ENCODE data around the gene JAKMIP1. TPM values are rescaled to one million over a fixed set of nuclear protein-coding genes. Genes with fewer than 3 reads are reported as not detected.

JAKMIP1 gene
- polyA plus RNA-seq, 3 donors, result 0.08 TPM; not detected in 2

GRCh38 chr4:6226506-6226905, 26.2 kb upstream of the JAKMIP1 start:
- H3K9me3 ChIP-seq (replicated peaks in 1 of 2; ENCODE audit: control insufficient read depth in 1 of 2, insufficient read depth in 1 of 2, low read length in 2 of 2), result peaks cover 8 to 13% of the 10 kb centered on the region in 2 donors
- Mint-ChIP-seq H3K4me3 (no peak overlapping the region), H3K4me1 (no peaks in the 10 kb centered on the region), H3K36me3 (peaks cover 3 to 5% of the 10 kb centered on the region in 2 donors), H3K9me3 (peaks cover 5 to 16% (median 11%) of the 10 kb centered on the region in 7 donors), H3K27ac (no peak overlapping the region), H3K27me3 (ENCODE audit: low read depth in 3 of 3) (peaks cover 10 to 27% (median 23%) of the 10 kb centered on the region in 3 donors)
- no peak overlapping the region for H3K4me2 ChIP-seq (replicated peaks; ENCODE audit: extremely low read depth, low read length, poor library complexity, severe bottlenecking)
- no peak overlapping the region for H3K9ac ChIP-seq (ENCODE audit: insufficient read depth, low read length, poor library complexity, severe bottlenecking)
- H3K79me2 ChIP-seq (ENCODE audit: insufficient read depth, low read length), result no peaks in the 10 kb centered on the region
- no peak overlapping the region for H3K27ac ChIP-seq (ENCODE audit: low read depth in 1 of 2, low read length in 2 of 2)
- no peak for TF ChIP-seq CTCF (IDR thresholded peaks at IDR 0.05)
- intact Hi-C loops (cut with micrococcal nuclease), result no loop called here
- H3K27me3 ChIP-seq (ENCODE audit: control insufficient read depth in 2 of 2, insufficient read depth in 2 of 2, low read length in 2 of 2), result peaks cover 13 to 21% of the 10 kb centered on the region in 2 donors
- no peaks in the 10 kb centered on the region for H3K4me1 ChIP-seq (ENCODE audit: control insufficient read depth in 1 of 2, insufficient read depth in 2 of 2, low read length in 2 of 2)
- no peak overlapping the region for H2AFZ ChIP-seq (ENCODE audit: insufficient read depth, low read depth, low read length, poor library complexity, severe bottlenecking)
- DNase-seq, result no peak
- WGBS (ENCODE audit: insufficient coverage), result 90% methylated on average over 3 of the region's 7 CpGs
- H3K4me3 ChIP-seq (replicated peaks in 1 of 3; ENCODE audit: low read depth in 2 of 3, low read length in 3 of 3), result no peak overlapping the region
- no peaks in the 10 kb centered on the region for H3K36me3 ChIP-seq (replicated peaks in 1 of 2; ENCODE audit: control insufficient read depth in 1 of 2, insufficient read depth in 2 of 2, low read length in 2 of 2)
- H4K20me1 ChIP-seq (ENCODE audit: insufficient read depth, low read length), result no peaks in the 10 kb centered on the region

DNA sequence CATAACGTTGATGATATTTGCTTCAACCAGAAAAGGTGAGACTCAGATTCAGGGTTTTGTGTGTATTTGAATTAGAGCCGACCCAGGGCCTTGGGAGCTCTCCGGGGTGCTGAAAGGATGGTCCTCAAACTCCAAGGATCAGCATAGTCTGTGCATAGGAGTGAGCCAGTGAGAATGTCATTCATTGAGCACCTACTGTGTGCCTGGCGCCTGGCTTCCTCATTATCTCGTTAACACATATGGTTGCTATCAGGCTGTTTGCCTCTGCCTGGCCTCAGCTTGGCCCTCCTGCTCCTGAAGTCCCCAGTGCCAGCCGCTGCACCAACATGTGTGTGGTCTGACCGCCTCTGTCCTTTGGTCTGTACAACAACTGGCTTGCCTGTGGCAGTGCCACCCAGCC, 25.1 kb upstream of the JAKMIP1 start:
- no peak overlapping the region for H3K27ac ChIP-seq (ENCODE audit: low read depth in 1 of 2, low read length in 2 of 2)
- WGBS (ENCODE audit: insufficient coverage), result 60% methylated on average over 6 of the region's 7 CpGs
- H2AFZ ChIP-seq (ENCODE audit: insufficient read depth, low read depth, low read length, poor library complexity, severe bottlenecking), result no peak overlapping the region
- intact Hi-C loops (cut with micrococcal nuclease), result no loop called here
- peaks cover 10 to 21% of the 10 kb centered on the region in 2 donors for H3K9me3 ChIP-seq (replicated peaks in 1 of 2; ENCODE audit: control insufficient read depth in 1 of 2, insufficient read depth in 1 of 2, low read length in 2 of 2)
- no peaks in the 10 kb centered on the region for H3K79me2 ChIP-seq (ENCODE audit: insufficient read depth, low read length)
- H3K4me3 ChIP-seq (replicated peaks in 1 of 3; ENCODE audit: low read depth in 2 of 3, low read length in 3 of 3), result no peak overlapping the region
- no peak overlapping the region for H3K4me2 ChIP-seq (replicated peaks; ENCODE audit: extremely low read depth, low read length, poor library complexity, severe bottlenecking)
- no peak for DNase-seq
- no peak for TF ChIP-seq CTCF (IDR thresholded peaks at IDR 0.05)
- Mint-ChIP-seq H3K4me1 (no peaks in the 10 kb centered on the region), H3K27me3 (ENCODE audit: low read depth in 3 of 3) (peaks cover 20 to 34% (median 34%) of the 10 kb centered on the region in 3 donors), H3K9me3 (peaks cover 5 to 18% (median 15%) of the 10 kb centered on the region in 7 donors), H3K27ac (no peak overlapping the region), H3K4me3 (no peak overlapping the region), H3K36me3 (peaks cover 3 to 8% of the 10 kb centered on the region in 2 donors)
- H3K27me3 ChIP-seq (ENCODE audit: control insufficient read depth in 2 of 2, insufficient read depth in 2 of 2, low read length in 2 of 2), result peaks cover 22 to 31% of the 10 kb centered on the region in 2 donors
- no peaks in the 10 kb centered on the region for H3K36me3 ChIP-seq (replicated peaks in 1 of 2; ENCODE audit: control insufficient read depth in 1 of 2, insufficient read depth in 2 of 2, low read length in 2 of 2)
- H4K20me1 ChIP-seq (ENCODE audit: insufficient read depth, low read length), result no peaks in the 10 kb centered on the region
- H3K9ac ChIP-seq (ENCODE audit: insufficient read depth, low read length, poor library complexity, severe bottlenecking), result no peak overlapping the region
- H3K4me1 ChIP-seq (ENCODE audit: control insufficient read depth in 1 of 2, insufficient read depth in 2 of 2, low read length in 2 of 2), result no peaks in the 10 kb centered on the region

All from CD14-positive monocyte (primary cell).